Left forelimb (tissue), 1 donor: ENCODE measurements around the gene PRKAG2.

ENCODE experiments used
- DNase-seq: peaks from one replicate; pipeline ENCODE4 v3.0.0-alpha.2; 2018; ENCODE audit warnings: low spot score

Gene PRKAG2

GRCh38 chr7:151678227-151678604 lies 198.7 kb downstream of the PRKAG2 start:
- no peak for DNase-seq

- DNase-seq = no peak
Measured at GRCh38 chr7:151677581-151678226, 199.2 kb downstream of the PRKAG2 start.

GRCh38 chr7:151676759-151677158 lies 200.2 kb downstream of the PRKAG2 start:
- DNase-seq = peak; percentile 8

- peak; percentile 52 for DNase-seq
Measured at GRCh38 chr7:151675196-151675920, 201.6 kb downstream of the PRKAG2 start.

- peak; percentile 28 for DNase-seq
Measured at GRCh38 chr7:151674161-151674920, 202.6 kb downstream of the PRKAG2 start.

GRCh38 chr7:151673216-151673615 lies 203.7 kb downstream of the PRKAG2 start:
- DNase-seq = peak; percentile 4

GRCh38 chr7:151672716-151673115 lies 204.2 kb downstream of the PRKAG2 start:
- DNase-seq = no peak

- DNase-seq = no peak
Measured at GRCh38 chr7:151671514-151671913, 205.4 kb downstream of the PRKAG2 start.

- no peak for DNase-seq
Measured at GRCh38 chr7:151669762-151670161, 207.2 kb downstream of the PRKAG2 start.

GRCh38 chr7:151666886-151667285 lies 210.0 kb downstream of the PRKAG2 start:
- DNase-seq = no peak

- no peak for DNase-seq
Measured at GRCh38 chr7:151665368-151665767, 211.5 kb downstream of the PRKAG2 start.

GRCh38 chr7:151664268-151664667 lies 212.6 kb downstream of the PRKAG2 start:
- DNase-seq = no peak

- no peak for DNase-seq
Measured at GRCh38 chr7:151663382-151664100, 213.4 kb downstream of the PRKAG2 start.

- no peak for DNase-seq
Measured at GRCh38 chr7:151662251-151662826, 214.6 kb downstream of the PRKAG2 start.

GRCh38 chr7:151661587-151661986 lies 215.3 kb downstream of the PRKAG2 start:
- DNase-seq = no peak

- no peak for DNase-seq
Measured at GRCh38 chr7:151660141-151660540, 216.8 kb downstream of the PRKAG2 start.

GRCh38 chr7:151659219-151659618 lies 217.7 kb downstream of the PRKAG2 start:
- no peak for DNase-seq

- DNase-seq = no peak
Measured at GRCh38 chr7:151658778-151659177, 218.1 kb downstream of the PRKAG2 start.

GRCh38 chr7:151657173-151657572 lies 219.7 kb downstream of the PRKAG2 start:
- no peak for DNase-seq

- DNase-seq = no peak
Measured at GRCh38 chr7:151655555-151655954, 221.4 kb downstream of the PRKAG2 start.

- DNase-seq = no peak
Measured at GRCh38 chr7:151652111-151652510, 224.8 kb downstream of the PRKAG2 start.

- no peak for DNase-seq
Measured at GRCh38 chr7:151650161-151650560, 226.8 kb downstream of the PRKAG2 start.
